GM19395 (cell line): ENCODE results near the gene FGGY.

Experiments used
- ATAC-seq: cut with Tn5 transposase; IDR thresholded peaks from one replicate; pipeline ENCODE4 v1.9.1; 2021; ENCODE audit warnings: mild to moderate bottlenecking, moderate library complexity; ENCODE audit not compliant: unreplicated experiment

Gene FGGY

DNA sequence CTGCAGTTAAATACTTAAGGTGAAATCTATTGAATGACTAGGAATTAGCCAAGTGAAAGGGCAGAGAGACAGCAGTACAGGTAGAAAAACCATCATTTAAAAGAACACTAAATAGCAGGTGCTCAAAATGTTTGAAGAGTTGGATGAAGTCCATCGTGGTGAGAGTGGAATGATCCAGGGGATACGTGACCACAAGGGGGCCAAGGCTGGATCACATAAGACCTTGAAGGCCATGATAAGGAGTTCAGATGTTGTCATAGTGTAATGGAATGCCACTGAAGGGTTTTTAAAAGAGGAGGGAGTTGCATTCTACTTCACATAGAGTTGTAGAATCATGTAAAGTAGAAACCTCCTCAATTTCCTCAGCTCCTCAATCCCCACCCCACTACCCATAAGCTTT, 483.1 kb downstream of the FGGY start:
- ATAC-seq, result no peak

- ATAC-seq, result no peak
Measured at GRCh38 chr1:59788825-59789224, 491.9 kb downstream of the FGGY start.

DNA sequence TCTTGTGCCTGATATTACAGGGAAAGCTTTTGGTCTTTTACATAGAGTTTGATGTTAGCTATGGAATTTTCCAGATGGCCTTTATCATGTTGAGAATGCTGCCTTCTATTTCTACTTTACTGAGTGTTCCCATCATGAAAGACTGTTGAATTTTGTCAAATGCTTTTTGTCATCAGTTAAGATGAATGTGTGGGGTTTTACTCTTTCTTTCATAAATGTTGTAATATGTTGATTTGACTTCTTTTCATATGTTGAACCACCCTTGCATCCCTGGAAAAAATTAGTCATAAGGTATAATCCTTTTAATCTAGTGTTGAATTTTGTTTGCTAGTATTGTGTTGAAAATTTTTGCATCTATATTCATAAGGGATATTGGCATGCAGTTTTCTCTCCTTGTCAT, 501.7 kb downstream of the FGGY start:
- no peak for ATAC-seq

GRCh38 chr1:59803458-59804038, 506.7 kb downstream of the FGGY start:
- ATAC-seq, result no peak

GRCh38 chr1:59804301-59804700, 507.4 kb downstream of the FGGY start:
- no peak for ATAC-seq

DNA sequence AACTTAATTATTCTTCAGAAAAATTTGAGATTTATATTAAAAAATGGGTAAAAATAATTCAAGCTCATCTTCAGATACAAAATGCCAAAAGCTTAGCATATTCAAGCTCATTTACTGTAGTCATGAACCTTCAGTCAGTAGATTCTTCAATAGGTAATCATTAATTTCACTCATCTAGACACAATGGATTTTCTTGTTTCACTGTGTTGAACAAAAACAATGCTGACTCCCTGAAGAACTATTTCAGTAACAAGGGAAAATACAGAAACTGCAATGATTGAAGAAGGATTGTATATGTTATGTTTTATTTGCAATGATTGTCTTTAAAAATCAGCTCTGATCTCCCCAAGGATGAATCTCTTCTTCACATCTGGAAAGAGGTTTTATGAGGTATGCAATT, 508.7 kb downstream of the FGGY start:
- no peak for ATAC-seq
